GM21447 (cell line): ENCODE measurements around the gene STX1B.
"Not testable (repeated sequence)": the region's sequence is repeated elsewhere in the genome, so short reads cannot be mapped to it uniquely, and the experiment has no call there.

Experiments used
- ATAC-seq: cut with Tn5 transposase; IDR thresholded peaks from one replicate; pipeline ENCODE4 v1.9.1; 2021; ENCODE audit not compliant: unreplicated experiment

Gene STX1B

GRCh38 chr16:31010585-31011325 is at the start of gene STX1B:
STX1B (minus strand) TSS chr16:31010638; CDS start chr16:31010396, 242 bp downstream.
- no peak for ATAC-seq

- ATAC-seq, result no peak
Measured at GRCh38 chr16:31055613-31056012, 45.2 kb upstream of the STX1B start.

GRCh38 chr16:31052114-31052513 is 41.7 kb upstream of the STX1B start:
- ATAC-seq, result no peak

GRCh38 chr16:31050280-31051030 is 40.0 kb upstream of the STX1B start:
- no peak for ATAC-seq

- ATAC-seq, result no peak
Measured at GRCh38 chr16:31043898-31044481, 33.6 kb upstream of the STX1B start.

- ATAC-seq, result no peak
Measured at GRCh38 chr16:31043352-31043751, 32.9 kb upstream of the STX1B start.

GRCh38 chr16:31042866-31043265 is 32.4 kb upstream of the STX1B start:
- no peak for ATAC-seq

- no peak for ATAC-seq
Measured at GRCh38 chr16:31038993-31039392, 28.6 kb upstream of the STX1B start.

GRCh38 chr16:31036691-31037090 is 26.3 kb upstream of the STX1B start:
- ATAC-seq, result no peak

GRCh38 chr16:31033709-31034492 is 23.5 kb upstream of the STX1B start:
- ATAC-seq, result peak; percentile 42

GRCh38 chr16:31032736-31033708 is 22.6 kb upstream of the STX1B start, which contains the start of gene STX4:
STX4 (plus strand) TSS chr16:31033558; CDS start chr16:31033806, 248 bp downstream.
- peak; percentile 73 for ATAC-seq

GRCh38 chr16:31031276-31031675 is 20.8 kb upstream of the STX1B start:
- no peak for ATAC-seq

GRCh38 chr16:31029272-31029671 is 18.8 kb upstream of the STX1B start:
- ATAC-seq, result no peak

GRCh38 chr16:31025339-31025738 is 14.9 kb upstream of the STX1B start:
- ATAC-seq, result no peak

- no peak for ATAC-seq
Measured at GRCh38 chr16:31023627-31024226, 13.3 kb upstream of the STX1B start.

GRCh38 chr16:31023252-31023602 is 12.8 kb upstream of the STX1B start:
- ATAC-seq, result no peak

GRCh38 chr16:31022544-31023251 is 12.3 kb upstream of the STX1B start:
- no peak for ATAC-seq

- ATAC-seq, result no peak
Measured at GRCh38 chr16:31020536-31020935, 10.1 kb upstream of the STX1B start.

- ATAC-seq, result not testable (repeated sequence)
Measured at GRCh38 chr16:31017756-31018155, 7.3 kb upstream of the STX1B start.
